Measurements from ENCODE around the gene MAP2K6.
A peak's percentile ranks its signal among the peaks of the same experiment; 100 is the strongest.
"Not testable (repeated sequence)": the region's sequence is repeated elsewhere in the genome, so short reads cannot be mapped to it uniquely, and the experiment has no call there.

MAP2K6 gene

DNA sequence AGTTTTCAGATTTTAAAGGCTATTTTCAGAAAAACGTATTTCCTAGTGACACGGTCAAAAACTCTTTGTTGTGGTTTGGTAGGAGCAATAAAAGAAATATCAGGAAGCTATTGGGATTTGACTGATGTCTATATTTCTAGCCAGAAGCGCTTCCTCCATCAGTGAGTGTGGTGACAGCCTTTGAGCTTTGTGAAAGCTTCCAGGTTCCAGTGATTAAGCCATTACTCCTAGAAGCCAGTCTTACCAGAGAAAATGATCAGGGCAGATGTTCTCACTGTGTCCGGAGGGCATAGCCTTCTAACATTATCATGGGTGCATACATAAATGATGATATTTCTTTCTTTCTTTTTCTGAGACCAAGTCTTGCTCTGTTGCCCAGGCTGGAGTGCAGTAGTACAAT is 39.6 kb downstream of the MAP2K6 start:
- no peak for DNase-seq

- no peak for DNase-seq
Observed at GRCh38 chr17:69455040-69455439, 40.5 kb downstream of the MAP2K6 start.

DNA sequence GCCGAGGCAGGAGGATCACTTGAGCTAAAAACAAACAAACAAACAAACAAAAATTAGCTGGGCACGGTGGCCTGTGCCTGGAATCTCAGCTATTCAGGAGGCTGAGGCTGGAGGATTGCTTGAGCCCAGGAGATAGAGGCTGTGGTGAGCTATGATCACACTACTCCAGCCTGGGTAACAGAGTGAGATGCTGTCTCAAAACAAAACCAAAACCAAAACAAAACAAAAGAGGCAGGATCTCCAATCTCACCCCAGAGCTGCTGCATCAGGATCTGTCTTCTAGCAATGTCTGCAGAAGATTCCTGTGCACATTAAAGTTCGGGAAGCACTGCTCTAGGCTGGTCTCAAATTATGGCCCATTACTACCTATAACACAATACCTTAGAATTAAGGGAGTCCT is 43.1 kb downstream of the MAP2K6 start:
- DNase-seq, result no peak

- DNase-seq, result peak in 5 of 56 donors; percentile 2 to 15 (median 6)
Observed at GRCh38 chr17:69460963-69461922, 46.7 kb downstream of the MAP2K6 start.

- DNase-seq, result peak in 3 of 56 donors; percentile 1 to 5 (median 2)
Observed at GRCh38 chr17:69461951-69462369, 47.5 kb downstream of the MAP2K6 start.

DNA sequence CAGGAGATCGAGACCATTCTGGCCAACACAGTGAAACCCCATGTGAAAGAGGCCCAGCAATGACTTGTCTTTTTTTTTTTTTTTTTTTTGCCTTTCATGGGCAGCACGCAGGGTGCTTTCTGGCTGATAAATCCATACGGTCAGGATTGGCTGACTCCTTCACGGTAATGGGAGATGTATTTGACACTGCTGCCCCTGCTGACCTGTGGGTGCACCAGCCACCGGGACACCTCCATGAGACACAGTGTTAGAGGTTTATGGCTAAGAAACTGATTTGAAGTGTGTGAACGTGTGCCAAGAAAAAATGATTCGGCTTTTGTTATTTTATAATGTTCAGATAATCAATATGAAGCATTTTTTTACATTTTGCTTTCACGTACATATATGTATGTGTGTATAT is 48.4 kb downstream of the MAP2K6 start:
- no peak for DNase-seq

GRCh38 chr17:69466451-69466850 is 52.0 kb downstream of the MAP2K6 start:
- no peak for DNase-seq

DNA sequence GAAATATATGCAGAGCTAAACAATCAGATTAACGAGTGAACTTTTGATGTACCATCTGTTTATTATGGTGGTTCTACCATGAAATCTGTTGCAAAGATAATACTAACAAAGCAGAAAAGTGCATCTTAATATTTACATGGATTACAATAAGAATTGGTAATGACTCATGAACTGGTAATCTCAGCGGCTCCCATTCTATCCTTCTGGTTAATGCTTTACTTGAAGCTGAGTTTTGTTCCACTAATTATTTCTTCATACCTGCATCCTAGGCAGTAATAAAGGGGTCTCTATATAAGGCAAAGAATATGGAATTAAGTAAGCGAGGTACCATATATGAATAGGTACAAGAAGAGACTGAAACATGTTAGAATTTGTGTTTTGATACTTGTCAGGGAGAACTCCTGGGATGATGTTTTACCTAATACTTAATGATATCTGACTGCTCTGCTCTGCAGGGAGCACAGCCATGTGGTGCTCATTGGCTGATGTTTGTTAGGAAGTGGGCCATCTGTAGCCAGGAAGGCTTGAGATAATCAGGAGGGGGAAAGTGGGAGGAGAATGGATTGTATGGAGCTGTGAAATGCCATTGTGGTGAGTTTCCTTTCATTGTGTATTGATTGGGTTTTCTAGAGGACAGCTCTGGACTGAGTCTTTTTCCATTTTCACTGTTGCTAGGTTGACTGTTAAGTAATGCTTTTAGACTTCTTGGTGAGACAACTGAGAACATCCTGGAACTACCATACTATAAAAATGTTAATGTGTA is 52.6 kb downstream of the MAP2K6 start:
- no peak for DNase-seq

- no peak for DNase-seq
Observed at GRCh38 chr17:69468207-69468606, 53.7 kb downstream of the MAP2K6 start.

- DNase-seq, result no peak
Observed at GRCh38 chr17:69470702-69471101, 56.2 kb downstream of the MAP2K6 start.

DNA sequence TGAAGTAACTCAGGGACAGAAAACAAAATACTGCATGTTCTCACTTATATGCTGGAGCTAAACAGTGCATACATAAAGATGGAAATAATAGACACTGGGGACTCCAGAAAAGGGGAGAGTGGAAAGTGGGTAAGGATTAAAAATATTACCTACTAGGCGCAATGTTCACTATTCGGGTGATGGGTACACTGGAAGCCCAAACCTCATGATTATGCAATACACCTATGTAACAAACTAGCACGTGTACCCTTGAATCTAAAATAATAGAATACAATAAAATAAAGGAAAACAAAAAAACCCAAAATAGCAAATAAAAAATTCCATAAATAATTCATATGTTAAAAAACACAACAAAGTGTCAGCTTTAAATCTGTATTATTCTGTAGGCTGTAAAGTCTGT is 56.9 kb downstream of the MAP2K6 start:
- no peak for DNase-seq

GRCh38 chr17:69473841-69474831 is 59.6 kb downstream of the MAP2K6 start:
- DNase-seq, result no peak

DNA sequence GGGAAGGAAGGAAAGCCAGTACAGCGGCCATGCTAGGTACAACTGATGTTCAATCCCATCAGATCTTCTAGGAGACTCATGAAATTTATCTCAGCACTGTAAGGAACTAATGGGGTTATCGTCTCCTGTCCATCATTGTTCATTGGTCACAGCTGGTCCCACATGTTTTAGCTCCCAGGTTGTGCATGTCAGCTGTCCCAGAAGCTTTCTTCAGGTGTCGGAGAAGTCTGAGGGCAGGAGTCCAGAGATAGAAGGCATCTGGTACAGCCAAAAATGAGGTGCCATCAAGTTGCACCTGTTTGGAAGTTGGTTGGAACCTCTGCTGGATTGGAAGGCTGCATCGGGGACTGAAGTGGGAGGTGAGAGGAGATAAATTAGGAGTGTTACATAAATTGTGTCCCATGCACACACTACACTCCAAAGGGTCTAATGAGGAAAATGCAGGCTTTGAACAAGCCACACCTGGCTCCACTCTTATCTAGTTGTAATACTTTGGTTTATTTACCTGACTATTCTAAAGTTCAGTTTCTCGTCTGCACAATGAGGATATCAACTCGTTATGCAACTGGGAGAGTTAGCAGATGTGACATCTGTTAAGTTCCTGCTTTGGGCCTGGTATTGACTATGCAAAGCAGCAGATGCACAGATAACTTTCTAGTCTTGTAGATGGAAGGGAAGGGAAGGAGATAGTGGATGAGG is 62.9 kb downstream of the MAP2K6 start:
- DNase-seq, result no peak

DNA sequence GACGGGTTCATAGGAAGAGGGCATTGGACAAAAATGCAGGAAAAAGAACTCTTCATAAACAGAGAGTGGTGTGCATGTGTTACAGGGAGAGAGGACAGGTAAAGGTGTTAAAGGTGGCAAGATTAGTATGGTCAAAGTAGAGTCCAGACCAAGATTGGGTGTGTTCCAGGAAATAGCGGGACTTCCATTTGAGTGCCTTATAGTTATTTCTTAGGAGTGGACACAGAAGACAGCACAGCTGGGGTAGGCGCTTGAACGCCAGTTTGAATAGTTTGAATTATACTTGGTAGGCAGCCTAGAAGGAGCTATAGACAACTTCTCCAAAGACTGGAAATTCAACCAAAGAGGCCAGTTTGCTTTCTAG is 63.4 kb downstream of the MAP2K6 start:
- no peak for DNase-seq

DNA sequence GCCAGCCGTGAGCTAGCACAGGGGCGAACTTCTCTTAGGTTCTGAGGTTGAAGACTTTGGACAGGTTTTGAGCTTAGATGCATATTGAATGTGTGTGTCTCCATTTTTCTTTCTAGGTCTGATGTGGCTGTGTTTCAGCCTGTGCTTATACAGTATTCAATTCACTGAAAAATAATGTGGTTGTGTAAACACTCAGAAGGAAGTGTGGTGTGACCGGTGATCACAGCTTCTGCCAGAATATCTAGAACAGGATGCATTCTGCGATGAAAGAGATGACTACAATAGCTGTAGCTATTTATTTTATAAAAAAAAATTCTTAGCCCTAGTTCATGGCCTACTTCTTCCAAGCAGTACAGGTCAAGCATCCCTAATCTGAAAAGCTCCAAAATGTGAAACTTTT is 64.4 kb downstream of the MAP2K6 start:
- DNase-seq, result no peak

- not testable (repeated sequence) for DNase-seq
Observed at GRCh38 chr17:69479756-69480155, 65.3 kb downstream of the MAP2K6 start.

DNA sequence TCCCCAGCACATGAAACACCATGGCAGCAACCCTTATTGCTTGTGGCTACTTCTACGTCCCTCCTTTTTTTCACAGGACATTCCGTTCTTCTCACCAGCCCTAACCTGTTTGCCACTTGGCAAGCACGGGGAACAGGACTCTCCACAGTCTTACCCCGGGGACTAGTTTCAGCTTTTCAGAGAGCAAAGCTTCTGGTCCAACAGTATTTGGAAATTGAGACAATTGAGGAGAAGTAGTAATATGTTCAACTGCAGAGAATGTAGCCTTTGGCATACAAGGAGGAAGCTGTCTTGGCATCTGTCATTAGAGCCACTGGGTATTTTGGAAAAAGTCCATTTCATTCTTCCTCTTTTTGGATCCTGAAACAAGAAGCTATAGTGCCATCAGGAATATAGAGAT is 65.7 kb downstream of the MAP2K6 start:
- no peak for DNase-seq

- no peak for DNase-seq
Observed at GRCh38 chr17:69485251-69485661, 70.8 kb downstream of the MAP2K6 start.

GRCh38 chr17:69485901-69486643 is 71.6 kb downstream of the MAP2K6 start:
- no peak for DNase-seq
